Adipocyte (in vitro differentiated cells): Measurements from ENCODE around the gene MAP2K3.
"Not testable (repeated sequence)": the region's sequence is repeated elsewhere in the genome, so short reads cannot be mapped to it uniquely, and the experiment has no call there.

Experiments
- DNase-seq: peaks from one replicate; pipeline ENCODE4 v3.0.0-alpha.2; 2015; ENCODE audit warnings: low read depth
- H3K27me3 ChIP-seq: replicated peaks from 2 replicates; pipeline ENCODE4 v1.7.0; 2013; ENCODE audit warnings: mild to moderate bottlenecking, low read length, moderate library complexity; ENCODE audit not compliant: control insufficient read depth, insufficient read depth
- H3K36me3 ChIP-seq: 2 replicates; pipeline ENCODE4 v1.7.0; 2013; ENCODE audit warnings: low read length, mild to moderate bottlenecking, moderate library complexity; ENCODE audit not compliant: control insufficient read depth, insufficient read depth, severe bottlenecking
- H3K4me1 ChIP-seq: 2 replicates; pipeline ENCODE4 v1.7.0; 2013; ENCODE audit warnings: mild to moderate bottlenecking, low read length, moderate library complexity; ENCODE audit not compliant: control insufficient read depth, insufficient read depth
- H3K4me3 ChIP-seq: 2 replicates; pipeline ENCODE4 v1.7.0; 2013; ENCODE audit warnings: mild to moderate bottlenecking, low read length, moderate library complexity
- H3K9ac ChIP-seq: 2 replicates; pipeline ENCODE4 v1.7.0; 2013; ENCODE audit warnings: mild to moderate bottlenecking, low read length, moderate library complexity
- H3K9me3 ChIP-seq: 2 replicates; pipeline ENCODE4 v1.7.0; 2013; ENCODE audit warnings: mild to moderate bottlenecking, low read length, moderate library complexity; ENCODE audit not compliant: control insufficient read depth

The MAP2K3 gene

GRCh38 chr17:21317821-21318220, 33.3 kb downstream of the MAP2K3 start:
- H3K4me1 ChIP-seq, H3K27me3 ChIP-seq, H3K4me3 ChIP-seq, H3K9me3 ChIP-seq, DNase-seq, H3K9ac ChIP-seq: not testable (repeated sequence)
- peaks cover 24% of the 10 kb centered on the region for H3K36me3 ChIP-seq

GRCh38 chr17:21318439-21318838, 33.9 kb downstream of the MAP2K3 start:
- Histone ChIP-seq H3K9me3 (no peaks in the 10 kb centered on the region), H3K4me3 (no peak overlapping the region), H3K9ac (no peak overlapping the region), H3K27me3 (no peaks in the 10 kb centered on the region), H3K4me1 (no peaks in the 10 kb centered on the region), H3K36me3 (peaks cover 18% of the 10 kb centered on the region)
- DNase-seq, result no peak

GRCh38 chr17:21318856-21319255, 34.3 kb downstream of the MAP2K3 start:
- H3K27me3 ChIP-seq, H3K9ac ChIP-seq, DNase-seq, H3K9me3 ChIP-seq, H3K4me3 ChIP-seq, H3K4me1 ChIP-seq: not testable (repeated sequence)
- H3K36me3 ChIP-seq, result peaks cover 14% of the 10 kb centered on the region

- not testable (repeated sequence) for DNase-seq, H3K4me3 ChIP-seq, H3K27me3 ChIP-seq, H3K9ac ChIP-seq, H3K4me1 ChIP-seq, H3K9me3 ChIP-seq
- H3K36me3 ChIP-seq, result peaks cover 10% of the 10 kb centered on the region
These were observed 34.7 kb downstream of the MAP2K3 start for GRCh38 chr17:21319256-21319655.

- DNase-seq, H3K4me3 ChIP-seq, H3K36me3 ChIP-seq, H3K9me3 ChIP-seq, H3K9ac ChIP-seq, H3K27me3 ChIP-seq, H3K4me1 ChIP-seq: not testable (repeated sequence)
These were observed 35.3 kb downstream of the MAP2K3 start for GRCh38 chr17:21319686-21320375.

- not testable (repeated sequence) for H3K4me1 ChIP-seq, H3K36me3 ChIP-seq, H3K9ac ChIP-seq, DNase-seq, H3K27me3 ChIP-seq, H3K4me3 ChIP-seq, H3K9me3 ChIP-seq
These were observed 35.9 kb downstream of the MAP2K3 start for GRCh38 chr17:21320430-21320829.

GRCh38 chr17:21321061-21321460, 36.5 kb downstream of the MAP2K3 start:
- not testable (repeated sequence) for H3K4me3 ChIP-seq, H3K27me3 ChIP-seq, H3K4me1 ChIP-seq, H3K9ac ChIP-seq, H3K36me3 ChIP-seq, DNase-seq, H3K9me3 ChIP-seq

GRCh38 chr17:21321744-21322191, 37.3 kb downstream of the MAP2K3 start:
- not testable (repeated sequence) for DNase-seq, H3K4me1 ChIP-seq, H3K36me3 ChIP-seq, H3K9ac ChIP-seq, H3K4me3 ChIP-seq, H3K9me3 ChIP-seq, H3K27me3 ChIP-seq

- DNase-seq, H3K36me3 ChIP-seq: not testable (repeated sequence)
These were observed 39.0 kb downstream of the MAP2K3 start for GRCh38 chr17:21323257-21324111.

GRCh38 chr17:21324741-21325140, 40.2 kb downstream of the MAP2K3 start:
- H3K4me1 ChIP-seq, H3K36me3 ChIP-seq, DNase-seq, H3K9me3 ChIP-seq, H3K4me3 ChIP-seq, H3K9ac ChIP-seq, H3K27me3 ChIP-seq: not testable (repeated sequence)

More at GRCh38 chr17:21323257-21324111, 39.0 kb downstream of the MAP2K3 start:
- not testable (repeated sequence) for H3K4me1 ChIP-seq, H3K27me3 ChIP-seq, H3K9me3 ChIP-seq
- Histone ChIP-seq H3K4me3 (peak overlapping the region; percentile 83), H3K9ac (peak overlapping the region; percentile 84)

- H3K4me1 ChIP-seq, H3K27me3 ChIP-seq, H3K36me3 ChIP-seq, DNase-seq, H3K9me3 ChIP-seq, H3K4me3 ChIP-seq, H3K9ac ChIP-seq: not testable (repeated sequence)
These were observed 43.4 kb downstream of the MAP2K3 start for GRCh38 chr17:21327921-21328320.
